ENCODE measurements around the gene MUC12. TPM values are rescaled to one million over a fixed set of nuclear protein-coding genes. Genes with fewer than 3 reads are reported as not detected.

MUC12 gene
- total and polyA plus RNA-seq, 11 donors: 0.02 to 0.23 (median 0.11) TPM; not detected in 7

DNA sequence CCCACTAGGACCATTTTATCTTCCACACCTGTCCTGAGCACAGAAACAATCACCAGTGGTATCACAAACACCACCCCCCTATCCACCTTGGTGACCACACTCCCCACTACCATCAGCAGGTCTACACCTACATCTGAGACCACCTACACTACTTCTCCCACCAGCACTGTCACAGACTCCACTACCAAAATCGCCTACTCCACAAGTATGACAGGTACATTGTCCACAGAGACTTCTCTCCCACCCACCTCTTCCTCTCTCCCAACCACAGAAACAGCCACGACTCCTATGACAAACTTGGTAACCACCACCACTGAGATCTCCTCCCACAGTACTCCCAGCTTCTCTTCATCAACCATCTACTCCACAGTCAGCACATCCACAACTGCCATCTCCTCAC lies 16.7 kb upstream of the MUC12 start:
- Histone ChIP-seq H3K27ac (no peak overlapping the region), H3K9me3 (no peaks in the 10 kb centered on the region), H3K36me3 (no peaks in the 10 kb centered on the region), H3K27me3 (peaks cover 0 to 50% (median 20%) of the 10 kb centered on the region in 9 donors), H3K4me3 (no peak overlapping the region), H3K4me1 (no peaks in the 10 kb centered on the region)
- TF ChIP-seq POLR2A (IDR thresholded peaks at IDR 0.05): no peak
- TF ChIP-seq, protein P1, sequence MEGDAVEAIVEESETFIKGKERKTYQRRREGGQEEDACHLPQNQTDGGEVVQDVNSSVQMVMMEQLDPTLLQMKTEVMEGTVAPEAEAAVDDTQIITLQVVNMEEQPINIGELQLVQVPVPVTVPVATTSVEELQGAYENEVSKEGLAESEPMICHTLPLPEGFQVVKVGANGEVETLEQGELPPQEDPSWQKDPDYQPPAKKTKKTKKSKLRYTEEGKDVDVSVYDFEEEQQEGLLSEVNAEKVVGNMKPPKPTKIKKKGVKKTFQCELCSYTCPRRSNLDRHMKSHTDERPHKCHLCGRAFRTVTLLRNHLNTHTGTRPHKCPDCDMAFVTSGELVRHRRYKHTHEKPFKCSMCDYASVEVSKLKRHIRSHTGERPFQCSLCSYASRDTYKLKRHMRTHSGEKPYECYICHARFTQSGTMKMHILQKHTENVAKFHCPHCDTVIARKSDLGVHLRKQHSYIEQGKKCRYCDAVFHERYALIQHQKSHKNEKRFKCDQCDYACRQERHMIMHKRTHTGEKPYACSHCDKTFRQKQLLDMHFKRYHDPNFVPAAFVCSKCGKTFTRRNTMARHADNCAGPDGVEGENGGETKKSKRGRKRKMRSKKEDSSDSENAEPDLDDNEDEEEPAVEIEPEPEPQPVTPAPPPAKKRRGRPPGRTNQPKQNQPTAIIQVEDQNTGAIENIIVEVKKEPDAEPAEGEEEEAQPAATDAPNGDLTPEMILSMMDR (IDR thresholded peaks at IDR 0.05): no peak
- intact Hi-C loops (cut with DNase I): loop anchor here in 1 of 10 donors (2.0 kb wide), 1 partner anchor 16 kb away; the partner anchor contains the start of gene MUC12
- WGBS, 4 donors: 55 to 57% (median 56%) methylated on average over 2 of the region's 2 CpGs
- DNase-seq (no peak), ATAC-seq (no peak)

DNA sequence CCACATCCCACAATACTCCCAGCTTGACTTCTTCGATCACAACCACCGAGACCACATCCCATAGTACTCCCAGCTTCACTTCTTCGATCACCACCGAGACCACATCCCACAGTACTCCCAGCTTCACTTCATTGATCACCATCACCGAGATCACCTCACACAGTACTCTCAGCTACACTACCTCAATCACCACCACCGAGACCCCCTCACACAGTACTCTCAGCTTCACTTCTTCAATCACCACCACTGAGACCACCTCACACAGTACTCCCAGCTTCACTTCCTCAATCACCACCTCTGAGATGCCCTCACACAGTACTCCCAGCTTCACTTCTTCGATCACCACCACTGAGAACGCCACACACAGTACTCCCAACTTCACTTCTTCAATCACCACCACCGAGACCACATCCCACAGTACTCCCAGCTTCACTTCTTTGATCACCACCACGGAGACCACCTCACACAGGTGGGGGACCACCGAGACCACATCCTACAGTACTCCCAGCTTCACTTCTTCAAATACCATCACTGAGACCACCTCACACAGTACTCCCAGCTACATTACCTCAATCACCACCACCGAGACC lies 11.4 kb upstream of the MUC12 start:
- TF ChIP-seq, protein P1 (IDR thresholded peaks at IDR 0.05): no peak
- TF ChIP-seq POLR2A (IDR thresholded peaks at IDR 0.05): no peak
- no peak for DNase-seq
- no peaks in the 10 kb centered on the region for H3K9me3 ChIP-seq
- H3K27me3 ChIP-seq: peaks cover 0 to 27% (median 10%) of the 10 kb centered on the region in 9 donors
- H3K4me1 ChIP-seq: no peaks in the 10 kb centered on the region
- no peak overlapping the region for H3K4me3 ChIP-seq
- no peaks in the 10 kb centered on the region for H3K36me3 ChIP-seq
- intact Hi-C loops (cut with DNase I): no loop called here
- no peak for ATAC-seq
- H3K27ac ChIP-seq: no peak overlapping the region
- WGBS, 4 donors: 62 to 73% (median 67%) methylated on average over 12 of the region's 12 CpGs

DNA sequence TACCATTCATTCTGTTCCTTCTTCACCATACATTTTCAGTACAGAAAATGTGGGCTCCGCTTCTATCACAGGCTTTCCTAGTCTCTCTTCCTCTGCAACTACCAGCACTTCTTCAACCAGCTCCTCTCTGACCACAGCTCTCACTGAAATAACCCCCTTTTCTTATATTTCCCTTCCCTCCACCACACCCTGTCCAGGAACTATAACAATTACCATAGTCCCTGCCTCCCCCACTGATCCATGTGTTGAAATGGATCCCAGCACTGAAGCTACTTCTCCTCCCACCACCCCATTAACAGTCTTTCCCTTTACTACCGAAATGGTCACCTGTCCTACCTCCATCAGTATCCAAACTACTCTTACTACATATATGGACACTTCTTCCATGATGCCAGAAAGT lies 9.5 kb upstream of the MUC12 start:
- WGBS, 4 donors: 58 to 66% (median 64%) methylated on average over 2 of the region's 2 CpGs
- Histone ChIP-seq H3K9me3 (no peaks in the 10 kb centered on the region), H3K27me3 (peaks cover 16 to 47% (median 26%) of the 10 kb centered on the region in 9 donors), H3K4me3 (no peak overlapping the region), H3K36me3 (no peaks in the 10 kb centered on the region), H3K27ac (no peak overlapping the region), H3K4me1 (no peaks in the 10 kb centered on the region)
- TF ChIP-seq, protein P1 (IDR thresholded peaks at IDR 0.05): no peak
- no peak for TF ChIP-seq POLR2A (IDR thresholded peaks at IDR 0.05)
- intact Hi-C loops (cut with DNase I): loop anchor here in 2 of 10 donors (10.0 kb wide), 2 partner anchors 55 to 95 kb away; no protein-coding TSS in a partner anchor
- no peak for DNase-seq
- no peak for ATAC-seq

DNA sequence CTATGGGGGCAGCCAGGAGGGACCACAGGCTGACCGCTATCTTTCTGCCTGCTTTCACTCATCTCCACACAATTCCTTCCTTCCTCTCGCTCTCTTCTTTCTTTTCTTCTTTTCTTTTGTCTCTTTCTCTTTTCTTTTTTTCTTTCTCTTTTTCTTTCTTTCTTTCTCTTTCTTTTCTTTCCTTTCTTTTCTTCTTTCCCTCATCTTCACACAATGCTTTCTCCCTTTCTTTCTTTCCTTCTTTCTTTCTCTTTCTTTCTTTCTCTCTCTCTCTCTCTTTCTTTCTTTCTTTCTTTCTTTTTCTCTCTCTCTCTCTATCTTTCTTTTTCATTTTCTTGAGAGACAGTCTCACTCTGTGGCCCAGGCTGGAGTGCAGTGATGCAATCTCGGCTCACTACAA lies 6.8 kb upstream of the MUC12 start:
- ATAC-seq (no peak), DNase-seq (no peak)
- H3K36me3 ChIP-seq: no peaks in the 10 kb centered on the region
- 82 to 91% (median 85%) methylated on average over 3 of the region's 3 CpGs for WGBS, 4 donors
- H3K9me3 ChIP-seq: no peaks in the 10 kb centered on the region
- no peak overlapping the region for H3K4me3 ChIP-seq
- peaks cover 40 to 73% (median 53%) of the 10 kb centered on the region in 9 donors for H3K27me3 ChIP-seq
- intact Hi-C loops (cut with DNase I): loop anchor here in 2 of 10 donors (10.0 kb wide), 2 partner anchors 52 to 92 kb away; no protein-coding TSS in a partner anchor
- no peak overlapping the region for H3K27ac ChIP-seq
- no peak for TF ChIP-seq POLR2A (IDR thresholded peaks at IDR 0.05)
- TF ChIP-seq, protein P1 (IDR thresholded peaks at IDR 0.05): no peak
- peaks cover 0 to 16% (median 8%) of the 10 kb centered on the region in 12 donors for H3K4me1 ChIP-seq

Measured in heart left ventricle (tissue), 16 donors.